HL-60/S4 treated with retinoic acid at 250 ng/mL for 4 days and 3 days (cell line): ENCODE measurements around the gene HOXD11.

Experiments
- in situ Hi-C: fragments of 300-500 bp; cut with MboI; formaldehyde crosslinking; loops from 2 replicates; pipeline ENCODE4 v1.7.0; 2022; ENCODE audit warnings: low sequenced_read_pairs

HOXD11 gene

DNA sequence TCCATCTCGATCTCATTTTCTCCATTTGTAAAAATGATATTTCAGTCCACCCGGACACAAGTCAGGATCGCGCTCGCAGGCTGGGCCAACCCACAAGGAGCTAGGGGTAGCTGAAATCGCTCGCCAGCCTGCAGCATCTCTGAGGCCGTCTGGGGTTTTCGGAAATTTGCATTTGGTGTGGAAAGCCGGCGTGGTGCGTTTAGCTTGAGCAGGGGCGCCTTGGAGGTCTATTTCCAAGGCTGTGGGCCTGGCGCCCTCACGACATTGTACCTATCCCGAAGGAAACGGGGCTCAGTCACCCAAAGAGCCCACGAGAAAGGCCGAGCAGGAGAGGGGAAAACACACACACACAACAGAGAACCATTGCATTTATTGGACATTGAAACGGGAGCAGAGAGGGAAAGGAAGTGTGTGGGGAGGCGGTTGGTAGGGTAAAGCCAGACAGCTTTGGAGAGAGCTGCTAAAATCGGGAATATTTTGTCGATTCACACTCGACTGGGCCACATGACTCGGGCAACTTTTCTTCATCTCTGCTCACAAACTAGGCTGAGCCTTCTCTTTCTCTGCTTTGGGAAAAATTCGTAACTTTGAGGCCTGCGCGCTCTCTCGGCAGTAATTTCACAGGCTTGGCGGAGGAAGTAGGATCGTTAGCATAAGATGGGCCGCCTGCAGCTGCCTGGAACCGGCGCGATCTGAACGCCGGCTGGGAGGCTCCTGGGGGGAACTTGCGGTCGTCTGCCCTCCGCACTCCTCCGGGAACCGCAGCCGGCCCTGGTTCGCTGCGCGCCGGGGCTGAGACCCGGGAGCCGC lies 21.3 kb downstream of the HOXD11 start:
- in situ Hi-C loops: loop anchor here (25.0 kb wide), 3 partner anchors 334 to 1009 kb away; no protein-coding TSS in a partner anchor

DNA sequence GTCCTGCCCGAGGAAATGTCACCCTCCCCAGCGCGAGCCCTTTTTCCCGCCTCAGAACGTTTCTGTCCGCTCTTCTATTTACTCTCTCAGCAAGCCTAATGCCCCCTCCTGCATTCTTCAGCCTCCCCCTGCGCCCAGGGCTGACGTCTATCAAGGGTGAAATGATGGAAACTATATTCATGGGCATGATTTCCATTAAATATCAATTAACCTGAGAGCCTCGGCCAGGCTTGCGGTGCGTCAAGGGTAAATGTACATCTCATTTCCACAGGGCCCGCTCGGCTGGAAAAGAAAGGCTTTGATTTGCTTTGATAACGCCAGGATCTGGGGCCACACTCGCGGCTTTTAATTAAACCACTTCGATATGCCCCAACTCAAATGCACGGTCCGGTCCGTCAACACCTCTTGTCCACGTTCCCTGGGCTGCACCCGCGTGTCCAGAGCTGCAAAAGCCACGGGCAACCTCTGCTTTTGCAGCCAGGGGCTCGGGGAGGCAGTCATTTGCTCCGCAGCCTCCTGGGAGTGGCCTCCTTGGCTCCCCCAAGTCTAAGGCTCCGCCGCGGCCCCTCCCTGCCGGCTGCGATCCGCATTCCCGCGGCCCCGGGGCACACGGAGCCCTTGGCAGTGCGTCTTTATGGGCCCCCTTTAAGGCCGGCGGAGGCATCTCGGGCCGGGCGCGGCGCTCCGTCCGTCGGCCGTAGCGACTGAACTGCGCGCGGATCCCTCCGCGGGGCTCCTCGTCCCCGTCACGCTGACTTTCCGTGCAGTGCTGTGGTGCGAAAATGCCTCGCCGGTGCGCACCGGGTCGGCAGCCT lies 22.1 kb downstream of the HOXD11 start, which contains the start of gene HOXD8:
TSS of gene HOXD8 (plus strand) at position 724 of the 815 bp plus-strand sequence. CDS start 662 bp downstream, outside the sequence.
- in situ Hi-C loops: loop anchor here (25.0 kb wide), 3 partner anchors 333 to 1008 kb away; no protein-coding TSS in a partner anchor

DNA sequence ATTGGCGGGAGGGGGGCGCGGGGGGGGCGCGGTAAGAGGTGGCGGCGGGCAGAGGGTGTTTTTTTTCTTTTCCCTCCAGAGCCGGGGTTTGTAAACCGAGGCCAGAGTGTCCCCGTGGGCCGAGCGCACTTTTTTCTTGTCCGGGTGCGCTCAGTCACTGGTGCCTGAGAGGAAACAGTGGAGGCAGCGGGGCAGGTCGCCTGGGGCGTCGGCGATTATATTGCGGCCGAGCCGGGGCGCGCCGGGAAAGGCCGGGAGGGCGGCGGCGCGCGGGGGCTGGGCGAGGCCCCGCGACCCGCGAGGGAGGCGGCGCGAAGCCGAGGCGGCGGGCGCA lies 22.7 kb downstream of the HOXD11 start:
- in situ Hi-C loops: loop anchor here (25.0 kb wide), 3 partner anchors 333 to 1008 kb away; no protein-coding TSS in a partner anchor

DNA sequence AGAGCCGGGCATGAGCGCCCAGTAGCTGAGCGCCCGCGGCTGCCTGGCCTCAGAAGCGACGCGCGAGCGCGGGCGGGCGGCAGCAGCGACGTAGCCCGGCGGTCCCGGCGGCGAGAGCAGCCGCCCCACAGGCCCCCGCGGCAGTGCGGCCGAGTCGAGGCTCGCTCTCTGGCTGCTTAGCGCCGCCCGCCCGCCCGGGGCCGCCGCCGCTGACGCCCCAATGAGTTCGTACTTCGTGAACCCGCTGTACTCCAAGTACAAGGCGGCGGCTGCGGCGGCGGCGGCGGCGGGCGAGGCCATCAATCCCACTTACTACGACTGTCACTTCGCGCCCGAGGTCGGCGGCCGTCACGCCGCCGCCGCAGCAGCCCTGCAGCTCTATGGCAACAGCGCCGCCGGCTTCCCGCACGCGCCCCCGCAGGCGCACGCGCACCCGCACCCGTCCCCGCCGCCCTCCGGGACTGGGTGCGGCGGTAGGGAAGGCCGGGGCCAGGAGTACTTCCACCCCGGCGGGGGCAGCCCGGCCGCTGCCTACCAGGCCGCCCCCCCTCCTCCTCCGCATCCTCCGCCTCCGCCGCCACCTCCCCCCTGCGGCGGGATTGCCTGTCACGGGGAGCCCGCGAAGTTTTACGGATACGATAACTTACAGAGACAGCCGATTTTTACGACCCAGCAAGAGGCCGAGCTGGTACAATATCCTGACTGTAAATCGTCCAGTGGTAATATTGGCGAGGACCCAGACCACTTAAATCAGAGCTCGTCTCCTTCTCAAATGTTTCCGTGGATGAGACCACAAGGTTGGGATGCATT lies 23.3 kb downstream of the HOXD11 start:
- in situ Hi-C loops: loop anchor here (25.0 kb wide), 3 partner anchors 332 to 1007 kb away; no protein-coding TSS in a partner anchor

DNA sequence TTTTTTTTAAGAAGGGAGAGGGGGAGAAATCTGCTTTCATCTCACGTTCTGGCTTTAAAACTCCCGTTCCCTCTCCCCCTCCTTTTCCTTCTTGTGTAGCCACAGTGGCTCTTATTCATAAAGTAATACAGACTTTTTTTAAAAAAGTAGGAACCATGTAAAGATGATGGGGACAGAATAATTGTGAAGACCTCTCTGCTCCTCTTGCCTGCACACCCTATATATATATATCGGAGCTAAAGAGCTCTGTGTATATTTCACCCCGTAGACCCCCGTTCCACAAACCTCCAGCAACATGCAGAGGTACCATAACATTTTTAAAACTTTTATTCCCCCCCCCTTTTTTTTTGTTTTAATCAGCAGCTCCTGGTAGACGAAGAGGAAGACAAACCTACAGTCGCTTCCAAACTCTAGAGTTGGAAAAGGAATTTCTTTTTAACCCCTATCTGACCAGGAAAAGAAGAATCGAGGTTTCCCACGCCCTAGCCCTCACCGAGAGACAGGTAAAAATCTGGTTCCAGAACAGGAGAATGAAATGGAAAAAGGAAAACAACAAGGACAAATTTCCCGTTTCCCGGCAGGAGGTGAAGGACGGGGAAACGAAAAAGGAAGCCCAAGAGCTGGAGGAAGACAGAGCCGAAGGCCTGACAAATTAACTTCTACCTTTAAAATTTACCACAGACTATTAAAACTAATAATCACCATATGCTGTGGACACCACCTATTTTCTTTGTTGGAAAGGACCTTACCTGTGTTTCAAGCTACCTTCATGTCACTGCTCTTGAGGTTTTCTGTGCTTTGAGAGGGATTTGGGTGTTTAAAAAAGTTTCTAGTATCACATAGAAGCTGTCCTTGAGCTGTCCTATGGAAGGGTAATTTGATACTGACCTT lies 24.1 kb downstream of the HOXD11 start:
- in situ Hi-C loops: loop anchor here (25.0 kb wide), 3 partner anchors 331 to 1006 kb away; no protein-coding TSS in a partner anchor

DNA sequence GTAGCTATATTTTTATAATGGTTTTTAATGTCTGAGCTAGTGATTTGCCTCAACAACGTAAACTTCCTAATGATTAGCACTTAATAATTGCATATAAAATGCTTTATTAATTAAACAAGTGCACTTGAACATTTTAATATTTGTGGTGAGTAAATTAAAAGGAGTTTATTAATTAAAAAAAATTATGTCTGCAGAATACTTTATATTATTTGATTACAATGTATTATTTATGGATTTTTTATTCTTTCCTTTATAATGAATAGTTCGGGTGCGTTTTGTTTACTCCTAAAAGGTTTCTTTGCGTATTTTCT lies 24.7 kb downstream of the HOXD11 start:
- in situ Hi-C loops: loop anchor here (25.0 kb wide), 3 partner anchors 330 to 1005 kb away; no protein-coding TSS in a partner anchor

DNA sequence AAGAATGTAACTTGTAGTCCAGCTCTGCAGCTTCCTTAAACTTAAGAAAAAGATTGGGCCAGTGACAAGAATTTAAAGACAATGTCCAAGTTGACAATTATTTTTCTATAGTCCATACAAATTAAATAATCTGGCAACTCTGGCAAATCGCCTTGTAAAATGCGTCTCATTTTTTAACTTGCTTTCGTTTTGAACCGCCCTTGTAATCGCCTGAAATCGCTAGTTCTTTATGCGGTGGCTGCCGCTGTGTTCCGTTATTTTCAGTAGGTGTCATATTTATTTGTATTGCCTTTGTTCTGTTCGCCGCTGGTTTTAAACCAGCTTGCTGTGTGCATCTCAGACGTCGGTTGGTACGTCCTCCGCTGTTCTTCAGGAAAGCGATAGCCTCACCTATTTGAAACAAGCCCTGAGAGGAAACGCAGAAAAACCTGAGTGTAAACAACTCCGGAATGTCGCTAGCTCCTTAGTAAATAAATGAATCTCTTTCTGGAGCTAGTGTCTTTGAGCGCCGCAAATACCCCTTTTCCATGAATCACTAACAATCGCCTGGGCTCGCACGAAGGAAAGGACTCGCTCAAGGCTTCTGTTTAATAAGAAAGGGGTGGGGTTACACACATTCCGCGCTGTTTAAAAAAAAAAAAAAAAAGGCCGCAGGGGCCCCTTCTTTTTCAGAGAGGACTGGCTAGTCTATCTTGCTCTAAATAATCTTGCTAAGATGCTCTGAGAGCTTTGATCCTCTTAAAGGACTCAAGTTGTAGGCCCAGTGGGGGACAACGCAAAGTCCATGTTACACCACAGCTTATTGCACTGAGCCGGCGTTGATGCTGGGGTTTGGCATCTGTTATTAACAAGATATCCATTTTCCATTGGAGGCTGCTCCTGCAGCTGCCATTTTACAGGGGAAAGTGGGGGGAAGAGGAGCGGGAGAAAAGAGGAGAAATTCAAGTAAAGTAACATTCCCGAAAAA lies 25.4 kb downstream of the HOXD11 start:
- in situ Hi-C loops: loop anchor here (25.0 kb wide), 3 partner anchors 330 to 1005 kb away; no protein-coding TSS in a partner anchor

DNA sequence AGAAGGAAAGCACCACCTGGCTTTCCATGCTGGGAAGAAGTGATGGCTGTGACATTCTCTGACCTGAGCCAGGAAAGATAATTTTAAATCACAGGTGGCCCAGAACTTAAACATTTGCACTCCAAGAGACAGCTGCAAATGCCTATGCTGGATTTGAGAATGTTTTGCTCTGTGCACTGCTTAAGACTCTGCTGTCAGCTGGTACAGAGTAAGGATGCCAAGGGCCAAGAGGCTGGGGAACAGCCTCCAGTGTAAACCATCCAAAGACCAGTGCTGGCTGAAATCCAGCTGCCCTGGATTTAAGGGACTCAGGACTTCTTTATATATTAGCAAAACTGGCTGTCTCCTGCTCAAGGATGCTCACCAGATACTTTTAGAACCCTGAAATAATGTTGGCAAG lies 26.3 kb downstream of the HOXD11 start:
- in situ Hi-C loops: loop anchor here (25.0 kb wide), 3 partner anchors 329 to 1004 kb away; no protein-coding TSS in a partner anchor

DNA sequence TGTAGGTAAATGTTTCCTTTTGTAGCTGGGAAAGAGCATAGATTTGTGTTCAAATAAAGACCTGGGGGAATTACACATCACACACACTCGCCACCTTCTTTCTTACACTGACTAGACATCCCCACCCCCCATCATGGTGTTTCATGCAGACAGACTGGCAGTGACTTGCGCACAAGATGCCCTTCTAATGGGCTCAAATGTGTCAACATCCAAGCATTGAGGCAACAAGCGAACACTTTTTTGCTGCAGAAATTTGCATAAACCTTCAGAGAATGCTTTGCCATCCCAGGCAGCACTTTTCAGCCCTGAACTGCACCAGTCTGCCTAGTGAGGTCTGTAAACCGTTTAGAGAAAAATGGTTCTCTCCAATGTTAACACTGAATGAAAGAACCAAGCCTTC lies 27.0 kb downstream of the HOXD11 start:
- in situ Hi-C loops: loop anchor here (25.0 kb wide), 3 partner anchors 328 to 1003 kb away; no protein-coding TSS in a partner anchor

DNA sequence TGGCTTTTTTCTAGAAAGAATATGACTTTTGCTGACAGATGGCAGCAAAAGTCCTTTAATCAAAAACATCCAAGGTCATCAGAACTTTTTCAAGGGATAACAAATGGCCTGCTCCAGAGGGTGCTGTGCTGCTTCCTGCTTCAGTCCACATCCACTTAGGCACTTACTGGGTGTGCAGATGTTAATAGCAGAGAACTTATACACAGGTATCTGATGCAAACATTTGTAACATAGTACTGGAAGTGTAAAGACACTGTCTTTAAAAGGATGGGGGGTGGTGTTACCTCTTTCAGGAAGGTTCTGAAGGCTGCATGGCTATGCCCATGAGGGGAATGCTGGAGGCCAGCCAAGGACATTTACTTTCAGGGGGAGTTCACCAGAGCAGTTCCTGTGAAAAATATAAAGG lies 28.0 kb downstream of the HOXD11 start:
- in situ Hi-C loops: loop anchor here (25.0 kb wide), 3 partner anchors 327 to 1002 kb away; no protein-coding TSS in a partner anchor

DNA sequence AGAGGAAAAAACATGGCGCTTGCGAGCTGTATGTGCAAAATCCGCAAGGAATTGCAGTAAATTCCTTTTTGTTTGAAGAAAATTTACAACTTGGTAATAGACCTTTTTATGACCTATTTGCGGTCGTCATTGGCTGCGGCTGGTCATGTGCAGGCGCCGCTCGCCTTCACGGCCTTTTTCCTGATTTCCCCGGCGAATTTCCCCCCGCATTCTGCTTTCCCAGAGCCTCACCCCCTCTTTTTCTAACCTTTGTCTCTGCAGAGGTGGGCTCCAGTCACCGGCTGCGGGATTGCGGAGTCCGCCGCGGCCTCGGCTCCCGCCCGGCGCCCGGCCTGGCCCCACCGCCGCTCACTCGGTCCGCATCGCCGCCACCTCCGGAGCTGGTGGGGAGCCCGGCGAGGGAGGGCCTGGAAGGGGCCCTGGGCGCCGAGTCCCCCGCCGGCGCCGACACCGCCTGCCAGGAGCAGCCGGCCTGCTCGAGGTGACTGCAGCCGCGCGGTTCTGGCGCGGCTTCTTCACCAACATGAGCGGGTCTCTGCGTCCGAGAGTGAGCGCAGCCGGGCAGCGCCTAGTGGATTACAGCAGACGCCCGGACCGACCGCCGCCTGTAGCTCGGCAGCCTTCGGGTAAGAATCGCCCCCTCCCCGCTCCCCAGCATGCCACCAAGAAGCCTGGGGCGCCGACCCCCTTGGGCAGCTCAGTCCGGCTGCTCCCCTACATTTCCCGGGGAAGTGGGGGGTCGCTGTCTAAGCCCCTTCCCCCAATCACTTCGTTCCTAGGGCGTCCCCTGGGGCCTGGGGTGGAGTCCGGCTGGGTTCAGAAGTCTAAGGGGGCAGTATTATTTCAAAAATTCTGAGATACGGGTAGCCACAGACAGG lies 29.5 kb downstream of the HOXD11 start:
- in situ Hi-C loops: loop anchor here (25.0 kb wide), 3 partner anchors 326 to 1001 kb away; no protein-coding TSS in a partner anchor

DNA sequence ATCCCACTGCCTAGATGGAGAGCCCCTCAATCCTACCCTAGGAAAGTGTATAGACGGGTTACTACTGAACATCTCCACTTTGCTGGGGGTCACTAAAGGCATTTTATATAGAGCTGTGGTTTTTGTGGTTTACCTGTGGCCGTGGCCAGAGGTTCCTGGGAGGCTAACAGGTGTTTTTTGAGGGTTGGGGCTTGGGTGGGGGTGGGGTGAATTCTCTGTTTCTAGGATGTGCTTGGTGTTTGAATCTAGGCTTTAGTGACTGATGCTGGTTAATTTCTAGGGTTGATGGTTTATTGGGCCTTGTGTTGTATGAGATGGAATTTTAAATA lies 30.1 kb downstream of the HOXD11 start:
- in situ Hi-C loops: loop anchor here (25.0 kb wide), 3 partner anchors 325 to 1000 kb away; no protein-coding TSS in a partner anchor

DNA sequence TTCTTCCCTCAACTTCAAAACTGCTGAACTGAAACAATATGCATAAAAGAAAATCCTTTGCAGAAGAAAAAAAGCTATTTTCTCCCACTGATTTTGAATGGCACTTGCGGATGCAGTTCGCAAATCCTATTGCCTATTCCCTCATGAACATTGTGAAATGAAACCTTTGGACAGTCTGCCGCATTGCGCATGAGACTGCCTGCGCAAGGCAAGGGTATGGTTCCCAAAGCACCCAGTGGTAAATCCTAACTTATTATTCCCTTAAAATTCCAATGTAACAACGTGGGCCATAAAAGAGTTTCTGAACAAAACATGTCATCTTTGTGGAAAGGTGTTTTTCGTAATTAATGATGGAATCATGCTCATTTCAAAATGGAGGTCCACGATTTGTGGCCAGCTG lies 30.8 kb downstream of the HOXD11 start:
- in situ Hi-C loops: loop anchor here (25.0 kb wide), 3 partner anchors 324 to 999 kb away; no protein-coding TSS in a partner anchor

DNA sequence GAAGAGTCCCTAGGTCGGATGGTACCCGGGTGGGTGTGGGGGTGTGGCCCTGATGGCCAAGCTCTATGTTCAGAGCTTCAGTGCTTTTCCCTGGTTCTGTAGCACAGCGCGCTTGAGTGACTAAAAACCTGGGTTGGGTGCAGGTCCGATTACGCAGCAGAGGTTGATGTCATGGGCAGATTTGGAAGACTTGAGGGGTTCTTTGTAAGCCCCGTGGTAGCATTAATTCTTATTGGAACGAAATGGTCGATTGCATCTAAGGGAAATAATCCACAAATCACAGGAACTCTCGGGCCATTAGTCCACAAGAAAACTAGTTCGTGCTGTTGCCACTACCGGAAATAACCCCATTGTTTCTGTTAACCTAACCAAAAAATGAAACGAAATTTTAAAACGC lies 31.4 kb downstream of the HOXD11 start:
- in situ Hi-C loops: loop anchor here (25.0 kb wide), 3 partner anchors 324 to 999 kb away; no protein-coding TSS in a partner anchor

DNA sequence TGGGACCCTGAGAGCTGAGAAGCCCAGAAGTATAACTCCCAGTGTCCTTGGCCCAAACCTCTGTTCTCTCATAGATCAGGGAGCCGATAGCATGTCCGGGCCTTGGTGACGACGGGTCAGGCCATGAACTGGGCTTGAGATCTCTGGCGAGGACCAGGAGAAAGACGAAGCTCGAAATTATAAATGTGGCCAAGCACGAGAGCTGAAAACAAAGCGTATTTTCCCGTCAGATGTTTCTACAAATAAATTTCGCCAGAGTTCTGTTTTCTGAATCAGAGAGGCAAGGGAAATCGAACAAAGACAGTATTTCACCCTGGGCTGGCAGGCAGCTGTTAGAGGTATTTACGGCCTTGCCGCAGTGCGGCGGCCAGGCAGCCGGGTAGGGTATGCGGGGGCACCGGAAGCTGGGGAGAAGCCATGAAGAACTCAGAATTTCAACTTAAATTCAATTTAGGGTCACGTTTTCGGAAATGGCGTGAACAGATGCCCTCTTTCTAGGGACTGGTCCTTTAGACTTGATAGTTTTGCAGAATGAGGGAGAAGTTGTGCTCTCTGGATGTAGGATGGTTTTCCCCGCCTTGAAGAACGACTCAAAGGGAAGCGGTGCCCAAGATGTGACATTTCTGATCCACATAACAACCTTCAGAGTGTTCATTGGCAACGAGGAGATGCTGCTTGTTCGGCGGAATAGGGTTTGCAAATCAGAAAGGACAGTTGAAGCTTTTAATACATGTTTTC lies 32.0 kb downstream of the HOXD11 start:
- in situ Hi-C loops: loop anchor here (25.0 kb wide), 3 partner anchors 323 to 998 kb away; no protein-coding TSS in a partner anchor
